Measurements from ENCODE around the gene SCGB1D1. TPM values are rescaled to one million over a fixed set of nuclear protein-coding genes. Genes with fewer than 3 reads are reported as not detected.
A peak's percentile ranks its signal among the peaks of the same experiment; 100 is the strongest.

SCGB1D1 gene
- total RNA-seq, 1 donor: not detected

DNA sequence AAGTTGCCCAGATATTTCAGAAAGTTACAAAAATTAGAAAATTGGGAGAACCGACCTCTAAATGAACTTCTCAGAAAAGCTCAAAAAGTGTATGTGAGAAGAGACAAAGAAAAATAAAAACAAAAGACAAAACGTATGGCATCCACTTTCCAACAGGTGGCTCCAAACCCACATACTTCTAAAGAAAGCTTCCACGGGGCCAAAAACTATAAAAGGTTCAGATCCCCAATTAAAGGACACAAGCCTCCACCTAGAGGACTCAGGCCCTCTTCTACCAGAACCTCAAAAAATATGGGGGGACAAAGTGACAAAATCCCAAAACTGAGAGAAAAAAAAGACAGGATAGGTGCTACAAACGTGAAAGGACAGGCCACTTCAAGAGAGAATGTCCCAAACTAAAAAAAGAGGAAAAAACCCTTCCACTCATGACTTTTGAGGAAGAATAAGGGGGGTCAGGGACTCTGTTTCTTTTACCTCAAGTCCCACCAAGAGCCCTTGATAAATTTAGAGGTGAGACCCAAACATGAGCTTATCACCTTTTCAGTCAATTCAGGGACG is 27.3 kb downstream of the SCGB1D1 start:
- Histone ChIP-seq H3K9me3 (ENCODE audit: low read depth, low read length) (peaks cover 4% of the 10 kb centered on the region), H2AFZ (ENCODE audit: low read length) (no peak overlapping the region), H3K4me3 (ENCODE audit: insufficient read depth, low read length) (no peak overlapping the region)

DNA sequence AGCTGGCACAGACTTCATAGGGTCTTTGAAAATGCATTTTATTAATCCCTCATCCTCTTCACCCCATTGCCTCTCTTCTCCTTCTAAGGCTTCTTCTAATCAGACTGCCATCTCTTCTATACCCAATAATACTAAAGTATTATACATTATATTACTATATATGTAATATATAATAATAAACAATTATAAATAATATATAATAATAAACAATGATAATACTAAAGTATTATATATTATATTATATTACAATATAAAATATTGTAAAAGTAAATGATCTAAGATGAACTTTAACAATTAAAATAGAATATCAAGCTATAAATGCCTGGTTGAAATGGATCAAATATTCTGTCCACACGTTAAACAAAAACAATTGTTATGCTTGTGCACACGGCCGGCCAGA is 31.5 kb downstream of the SCGB1D1 start:
- H3K27me3 ChIP-seq (ENCODE audit: insufficient read depth, low read length): no peaks in the 10 kb centered on the region
- H2AFZ ChIP-seq (ENCODE audit: low read length): no peak overlapping the region
- H3K36me3 ChIP-seq (ENCODE audit: insufficient read depth, low read length): no peaks in the 10 kb centered on the region
- no peak for DNase-seq (ENCODE audit: insufficient read length, low spot score, missing footprints)
- no peaks in the 10 kb centered on the region for H3K79me2 ChIP-seq (ENCODE audit: insufficient read depth, low read length)
- H3K27ac ChIP-seq (ENCODE audit: low read depth, low read length): no peak overlapping the region
- H3K9me3 ChIP-seq (ENCODE audit: low read depth, low read length): peaks cover 11% of the 10 kb centered on the region
- H4K20me1 ChIP-seq (ENCODE audit: insufficient read depth, low read length): no peaks in the 10 kb centered on the region
- TF ChIP-seq, protein P1, sequence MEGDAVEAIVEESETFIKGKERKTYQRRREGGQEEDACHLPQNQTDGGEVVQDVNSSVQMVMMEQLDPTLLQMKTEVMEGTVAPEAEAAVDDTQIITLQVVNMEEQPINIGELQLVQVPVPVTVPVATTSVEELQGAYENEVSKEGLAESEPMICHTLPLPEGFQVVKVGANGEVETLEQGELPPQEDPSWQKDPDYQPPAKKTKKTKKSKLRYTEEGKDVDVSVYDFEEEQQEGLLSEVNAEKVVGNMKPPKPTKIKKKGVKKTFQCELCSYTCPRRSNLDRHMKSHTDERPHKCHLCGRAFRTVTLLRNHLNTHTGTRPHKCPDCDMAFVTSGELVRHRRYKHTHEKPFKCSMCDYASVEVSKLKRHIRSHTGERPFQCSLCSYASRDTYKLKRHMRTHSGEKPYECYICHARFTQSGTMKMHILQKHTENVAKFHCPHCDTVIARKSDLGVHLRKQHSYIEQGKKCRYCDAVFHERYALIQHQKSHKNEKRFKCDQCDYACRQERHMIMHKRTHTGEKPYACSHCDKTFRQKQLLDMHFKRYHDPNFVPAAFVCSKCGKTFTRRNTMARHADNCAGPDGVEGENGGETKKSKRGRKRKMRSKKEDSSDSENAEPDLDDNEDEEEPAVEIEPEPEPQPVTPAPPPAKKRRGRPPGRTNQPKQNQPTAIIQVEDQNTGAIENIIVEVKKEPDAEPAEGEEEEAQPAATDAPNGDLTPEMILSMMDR (IDR thresholded peaks at IDR 0.05; ENCODE audit: extremely low read depth, low read depth, low read length): no peak
- no peaks in the 10 kb centered on the region for H3K4me1 ChIP-seq (ENCODE audit: insufficient read depth, low read length)
- H3K4me3 ChIP-seq (ENCODE audit: insufficient read depth, low read length): no peak overlapping the region
- H3K4me2 ChIP-seq (ENCODE audit: insufficient read depth, low read length): no peak overlapping the region

More for the DNA sequence above, 27.3 kb downstream of the SCGB1D1 start:
- Histone ChIP-seq H3K27ac (ENCODE audit: low read depth, low read length) (no peak overlapping the region), H3K79me2 (ENCODE audit: insufficient read depth, low read length) (no peaks in the 10 kb centered on the region), H3K4me2 (ENCODE audit: insufficient read depth, low read length) (no peak overlapping the region), H3K36me3 (ENCODE audit: insufficient read depth, low read length) (no peaks in the 10 kb centered on the region), H3K27me3 (ENCODE audit: insufficient read depth, low read length) (no peaks in the 10 kb centered on the region), H3K4me1 (ENCODE audit: insufficient read depth, low read length) (no peaks in the 10 kb centered on the region), H4K20me1 (ENCODE audit: insufficient read depth, low read length) (no peaks in the 10 kb centered on the region)
- peak; percentile 45 for DNase-seq (ENCODE audit: insufficient read length, low spot score, missing footprints)
- TF ChIP-seq, protein P1 (IDR thresholded peaks at IDR 0.05; ENCODE audit: extremely low read depth, low read depth, low read length): peak; percentile 57

DNA sequence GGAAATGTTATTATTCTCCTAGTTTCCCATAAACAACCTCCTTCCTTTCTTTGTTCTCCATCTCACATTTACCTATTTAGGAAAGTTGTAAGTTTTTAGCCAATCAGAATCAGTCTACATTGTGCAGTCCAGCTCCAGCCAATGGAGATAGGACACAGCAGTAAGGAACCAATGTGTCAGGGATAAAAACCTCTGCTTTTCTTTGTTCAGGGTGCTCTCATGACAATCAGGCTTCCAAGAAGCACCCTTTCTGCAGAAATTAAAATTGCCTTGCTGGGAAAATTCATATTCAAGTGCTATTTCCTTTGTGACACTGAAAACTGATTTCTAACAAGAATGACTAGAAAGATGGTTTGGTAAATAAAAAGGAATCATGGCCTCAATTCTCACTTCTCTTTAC is 33.1 kb downstream of the SCGB1D1 start:
- H3K27ac ChIP-seq (ENCODE audit: low read depth, low read length): no peak overlapping the region
- no peak for DNase-seq (ENCODE audit: insufficient read length, low spot score, missing footprints)
- TF ChIP-seq, protein P1 (IDR thresholded peaks at IDR 0.05; ENCODE audit: extremely low read depth, low read depth, low read length): no peak
- H3K79me2 ChIP-seq (ENCODE audit: insufficient read depth, low read length): no peaks in the 10 kb centered on the region
- H4K20me1 ChIP-seq (ENCODE audit: insufficient read depth, low read length): no peaks in the 10 kb centered on the region
- no peaks in the 10 kb centered on the region for H3K36me3 ChIP-seq (ENCODE audit: insufficient read depth, low read length)
- no peak overlapping the region for H2AFZ ChIP-seq (ENCODE audit: low read length)
- H3K9me3 ChIP-seq (ENCODE audit: low read depth, low read length): peaks cover 11% of the 10 kb centered on the region
- no peak overlapping the region for H3K4me2 ChIP-seq (ENCODE audit: insufficient read depth, low read length)
- no peaks in the 10 kb centered on the region for H3K27me3 ChIP-seq (ENCODE audit: insufficient read depth, low read length)
- no peak overlapping the region for H3K4me3 ChIP-seq (ENCODE audit: insufficient read depth, low read length)
- H3K4me1 ChIP-seq (ENCODE audit: insufficient read depth, low read length): no peaks in the 10 kb centered on the region

DNA sequence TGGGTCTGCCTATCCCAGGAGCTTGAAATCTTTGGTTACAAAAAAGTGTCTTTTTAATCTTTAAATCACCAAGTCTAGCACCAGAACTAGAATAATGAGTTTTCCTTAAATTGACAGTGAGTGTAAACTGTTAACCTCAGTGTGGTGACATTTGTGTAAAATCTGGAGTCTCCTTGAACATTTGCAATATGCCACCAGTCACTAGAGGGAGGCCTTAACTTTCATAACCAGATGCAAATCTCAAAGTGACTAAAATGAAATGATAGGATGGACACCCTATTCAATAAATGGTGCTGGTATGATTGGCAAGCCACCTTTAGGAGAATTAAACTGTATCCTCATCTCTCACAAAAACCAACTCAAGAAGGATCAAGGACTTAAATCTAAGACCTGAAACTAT is 43.7 kb downstream of the SCGB1D1 start:
- no peaks in the 10 kb centered on the region for H4K20me1 ChIP-seq (ENCODE audit: insufficient read depth, low read length)
- TF ChIP-seq, protein P1 (IDR thresholded peaks at IDR 0.05; ENCODE audit: extremely low read depth, low read depth, low read length): no peak
- no peaks in the 10 kb centered on the region for H3K79me2 ChIP-seq (ENCODE audit: insufficient read depth, low read length)
- no peak overlapping the region for H3K4me2 ChIP-seq (ENCODE audit: insufficient read depth, low read length)
- no peaks in the 10 kb centered on the region for H3K4me1 ChIP-seq (ENCODE audit: insufficient read depth, low read length)
- H3K27me3 ChIP-seq (ENCODE audit: insufficient read depth, low read length): peaks cover 20% of the 10 kb centered on the region
- H3K27ac ChIP-seq (ENCODE audit: low read depth, low read length): no peak overlapping the region
- DNase-seq (ENCODE audit: insufficient read length, low spot score, missing footprints): peak; percentile 9
- no peak overlapping the region for H2AFZ ChIP-seq (ENCODE audit: low read length)
- no peaks in the 10 kb centered on the region for H3K36me3 ChIP-seq (ENCODE audit: insufficient read depth, low read length)
- no peaks in the 10 kb centered on the region for H3K9me3 ChIP-seq (ENCODE audit: low read depth, low read length)
- no peak overlapping the region for H3K4me3 ChIP-seq (ENCODE audit: insufficient read depth, low read length)
